Smooth muscle cell of the umbilical artery (primary cell): Measurements from ENCODE around the gene SPDYE18. TPM values are rescaled to one million over a fixed set of nuclear protein-coding genes. Genes with fewer than 3 reads are reported as not detected.

Source experiments
- total RNA-seq: library from RNA; depleted of rRNA; stranded (reverse); fragments of >200 nt; gene quantifications from 2 replicates; pipeline ENCODE4 v1.2.3, GENCODE V29; 2014

The SPDYE18 gene
- 0.14 TPM in 1 of 2 replicates, not detected in the other for total RNA-seq

GRCh38 chr7:77062557-77062956 lies at the start of gene SPDYE18:
SPDYE18 (minus strand) TSS chr7:77062558; CDS start chr7:77060512, 2,046 bp downstream.

GRCh38 chr7:77032261-77032660 lies 30.1 kb downstream of the SPDYE18 start, which contains the start of gene SPDYE17:
SPDYE17 (minus strand) TSS chr7:77032361; CDS start chr7:77030570, 1,791 bp downstream.

Other genes with a start within 250 kb of the SPDYE18 start
- not detected in 2 replicates for gene SPDYE17, start 30.2 kb downstream of the SPDYE18 start, total RNA-seq
- 1.5 and 2.5 TPM in 2 replicates for gene CCDC146, start 60.1 kb upstream of the SPDYE18 start, total RNA-seq
- 0.09 and 0.30 TPM in 2 replicates for gene FGL2, start 137.3 kb upstream of the SPDYE18 start, total RNA-seq